GM20431 (cell line): ENCODE results near the gene ESPN.
"Not testable (repeated sequence)": the region's sequence is repeated elsewhere in the genome, so short reads cannot be mapped to it uniquely, and the experiment has no call there.

Experiments
- in situ Hi-C: fragments of 300-500 bp; cut with MseI, MboI; formaldehyde crosslinking; loops from one replicate; pipeline ENCODE4 v1.15.0; 2020; ENCODE audit warnings: low sequenced_read_pairs; ENCODE audit not compliant: unreplicated experiment

Gene ESPN

GRCh38 chr1:6424000-6424565, 493 bp upstream of the ESPN start:
- in situ Hi-C loops, result loop anchor here (25.0 kb wide), 1 partner anchor 162 kb away; the partner anchor contains the start of gene GPR153

- in situ Hi-C loops, result no loop called here
These were observed 1.1 kb downstream of the ESPN start for GRCh38 chr1:6425658-6426057.

GRCh38 chr1:6426277-6426971, 1.8 kb downstream of the ESPN start:
- in situ Hi-C loops, result no loop called here

GRCh38 chr1:6426972-6427350, 2.4 kb downstream of the ESPN start:
- in situ Hi-C loops, result no loop called here

GRCh38 chr1:6427441-6428390, 3.1 kb downstream of the ESPN start:
- in situ Hi-C loops, result no loop called here

- in situ Hi-C loops, result not testable (repeated sequence)
These were observed 3.9 kb downstream of the ESPN start for GRCh38 chr1:6428453-6428852.

- in situ Hi-C loops, result not testable (repeated sequence)
These were observed 5.3 kb downstream of the ESPN start for GRCh38 chr1:6429660-6430411.

GRCh38 chr1:6431645-6432579, 7.3 kb downstream of the ESPN start:
- in situ Hi-C loops, result not testable (repeated sequence)

- in situ Hi-C loops, result no loop called here
These were observed 9.6 kb downstream of the ESPN start for GRCh38 chr1:6434186-6434585.

GRCh38 chr1:6435129-6435528, 10.6 kb downstream of the ESPN start:
- in situ Hi-C loops, result no loop called here

- in situ Hi-C loops, result no loop called here
These were observed 11.0 kb downstream of the ESPN start for GRCh38 chr1:6435547-6435946.

- in situ Hi-C loops, result not testable (repeated sequence)
These were observed 11.7 kb downstream of the ESPN start for GRCh38 chr1:6436277-6436676.

GRCh38 chr1:6437012-6437700, 12.6 kb downstream of the ESPN start:
- in situ Hi-C loops, result not testable (repeated sequence)

GRCh38 chr1:6438047-6438525, 13.5 kb downstream of the ESPN start:
- in situ Hi-C loops, result no loop called here

- in situ Hi-C loops, result no loop called here
These were observed 15.9 kb downstream of the ESPN start for GRCh38 chr1:6440198-6441126.

- in situ Hi-C loops, result no loop called here
These were observed 17.0 kb downstream of the ESPN start for GRCh38 chr1:6441586-6441985.

GRCh38 chr1:6443339-6444115, 19.0 kb downstream of the ESPN start:
- in situ Hi-C loops, result no loop called here
